Heart left ventricle (tissue), 13 donors: ENCODE measurements around the gene AFTPH.

Experiments
- CTCF ChIP-seq, 12 donors: fragments of 200-600 bp; sonication (generic) in 4 of 12; IDR thresholded peaks; one replicate each; pipeline versions ENCODE4 v1.5.0 to v1.8.0; 2018 to 2022; ENCODE audit warnings: antibody characterized with exemption in 12 of 12, mild to moderate bottlenecking in 5 of 12
- POLR2A ChIP-seq, 2 donors: fragments of 450-650 bp; IDR thresholded peaks; one replicate each; pipeline ENCODE4 v1.6.1; 2017; ENCODE audit warnings: antibody characterized with exemption in 2 of 2, mild to moderate bottlenecking in 2 of 2, moderate library complexity in 2 of 2
- donor health status: ischemic (EF 13 %, LVEDD 7.1; RV severe dilation, severe dysfunction).
- donor health status: DM: no; HTN: yes; CAD: no.
- donor health status: DM: no; HTN: no; CAD: no.
- donor health status: ischemic (EF 25% LVEDD 6.9; RV normal size, moderate dysfunction).
- donor health status: ischemic (EF 25% LVEDD 5.7; RV mildly dilated, moderate dysfunction).
- donor health status: ischemic (EF 35%, LVEDD 5.7; RV mildly dilated, moderate dysfunction).
- donor health status: nonischemic (EF 11% LVEDD 7.7; RV severe dilation, severe dysfunction).
- donor health status: DM: yes; HTN: yes; CAD: no.
- donor health status: PGD.
- donor health status: ischemic (EF 29% LVEDD 5.4; RV normal size, mild dysfunction).
- donor health status: nonischemic (EF 23%, LVEDD 6.1; RV moderate dilation, normal function).

DNA sequence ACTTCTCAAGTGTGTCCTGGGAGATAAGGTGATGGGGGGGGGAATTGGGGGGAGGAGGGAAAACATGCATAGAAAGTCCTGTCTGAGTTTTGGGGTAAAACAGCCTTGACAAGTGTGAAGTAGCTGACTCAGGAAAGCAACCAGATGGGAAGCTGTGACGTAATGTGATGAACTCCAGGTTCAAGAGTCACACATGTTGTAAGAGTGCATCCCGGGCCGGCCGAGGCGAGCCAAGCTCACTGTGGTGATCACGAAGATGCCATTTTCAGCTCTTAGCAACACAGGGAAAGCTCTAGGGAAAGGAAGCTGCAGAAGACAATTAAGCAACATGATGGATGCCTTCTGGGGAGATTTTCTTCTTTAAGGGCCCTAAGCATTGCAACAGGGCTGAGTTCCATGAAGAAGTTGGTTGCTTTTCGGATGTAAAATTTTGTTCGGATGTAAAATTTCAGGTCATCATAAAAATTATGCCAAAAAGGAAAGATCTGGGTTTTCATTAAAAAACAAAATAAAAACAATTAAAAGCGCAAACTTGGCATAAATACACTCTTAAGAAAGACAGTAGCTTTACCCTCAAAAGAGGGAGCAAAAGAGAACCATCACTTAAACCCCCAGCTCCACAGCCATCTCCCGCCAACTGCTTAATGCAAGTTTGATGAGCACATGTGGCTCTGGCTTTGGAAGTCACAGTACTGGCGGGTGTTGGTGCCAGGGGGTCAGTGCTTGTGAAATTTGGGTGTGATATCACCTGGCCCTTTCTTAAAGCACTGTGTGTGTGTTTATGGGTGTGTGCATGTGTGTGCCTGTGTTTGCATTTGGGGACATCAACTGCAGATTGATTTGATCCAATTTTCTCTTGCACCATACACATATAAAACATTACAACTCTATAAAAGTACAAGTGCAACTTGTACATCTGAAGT, 110.5 kb downstream of the AFTPH start:
- TF ChIP-seq POLR2A (IDR thresholded peaks at IDR 0.05) (no peak), CTCF (IDR thresholded peaks at IDR 0.05) (no peak)
